GM19328 (cell line): ENCODE data around the gene PTGDR.

ENCODE experiments used
- ATAC-seq: cut with Tn5 transposase; IDR thresholded peaks from one replicate; pipeline ENCODE4 v1.9.1; 2021; ENCODE audit warnings: mild to moderate bottlenecking, moderate library complexity; ENCODE audit not compliant: unreplicated experiment

PTGDR gene

DNA sequence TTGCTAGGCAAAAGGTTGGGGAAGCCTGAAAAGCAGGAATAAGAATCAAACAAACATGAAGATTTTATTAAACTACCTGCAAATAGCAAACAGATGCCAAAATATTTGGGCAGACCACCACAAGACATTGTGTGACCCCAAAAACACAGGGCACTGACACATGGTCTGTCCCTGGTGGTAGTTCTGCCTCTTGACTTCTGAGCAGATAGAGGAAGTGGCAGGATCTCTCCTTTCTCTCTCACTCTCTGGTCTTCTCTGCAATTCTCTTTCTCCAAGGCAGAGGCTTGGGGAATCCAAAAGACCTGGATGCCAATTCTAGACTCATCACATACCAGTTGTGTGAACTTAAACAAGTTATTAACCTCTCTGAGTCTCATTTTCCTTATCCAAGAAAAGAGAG, 4.3 kb upstream of the PTGDR start:
- no peak for ATAC-seq

DNA sequence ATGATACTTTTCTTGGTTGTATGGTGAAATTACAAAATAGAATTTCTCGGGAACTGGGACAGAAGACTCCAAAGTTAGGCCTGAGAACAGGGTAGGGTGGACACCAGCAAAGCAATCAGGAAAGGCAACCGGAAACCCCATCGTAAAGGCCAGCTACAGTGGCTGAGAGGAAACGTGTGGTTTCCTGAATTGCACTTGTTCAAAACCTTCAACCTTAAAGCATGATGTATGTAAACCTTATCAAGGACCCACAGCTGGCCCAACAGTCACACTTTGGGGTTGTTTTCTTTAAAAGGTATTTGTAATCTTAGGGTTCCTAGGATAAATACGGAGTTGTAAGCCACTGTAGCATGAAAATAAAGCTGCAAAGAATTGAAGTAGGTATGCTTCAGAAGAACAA, 2.2 kb upstream of the PTGDR start:
- no peak for ATAC-seq

DNA sequence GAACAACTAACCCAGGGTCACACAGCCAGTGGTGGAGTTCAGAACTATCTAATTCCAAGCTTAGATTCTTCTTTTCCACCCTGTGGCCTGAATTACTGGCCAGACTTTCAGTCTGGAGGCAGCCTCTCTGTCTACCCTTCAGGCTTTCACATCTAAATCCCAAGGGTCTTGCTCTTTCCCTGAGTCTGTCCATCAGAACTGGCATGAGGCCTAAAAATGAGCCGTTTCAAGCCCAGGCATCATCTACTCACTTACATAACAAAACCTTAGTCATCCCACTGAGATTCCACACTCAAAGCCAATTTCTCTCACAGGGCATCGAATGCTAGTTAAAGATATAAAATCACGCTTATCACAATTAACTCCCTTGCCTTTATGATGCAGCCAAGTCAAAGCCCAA, 1.3 kb upstream of the PTGDR start:
- ATAC-seq: no peak

DNA sequence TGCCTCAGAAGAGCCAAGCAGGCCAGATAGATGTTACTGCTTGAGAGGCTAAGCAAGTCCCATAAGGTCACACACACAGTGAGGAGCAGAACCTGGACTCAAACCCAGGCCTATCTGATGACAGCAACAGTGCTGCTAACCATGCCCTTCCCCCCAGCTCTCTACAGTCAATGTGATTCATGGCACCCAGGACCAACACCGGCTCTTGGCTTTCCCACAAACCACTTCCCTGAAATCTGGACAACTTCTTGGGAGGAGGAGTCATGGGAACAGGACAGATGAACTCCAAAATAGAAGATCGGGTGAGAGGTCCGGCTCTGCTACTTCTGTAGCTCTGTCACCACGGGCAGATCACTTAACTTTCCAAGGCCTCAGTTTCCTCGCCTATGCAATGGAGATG, 716 bp upstream of the PTGDR start:
- no peak for ATAC-seq

DNA sequence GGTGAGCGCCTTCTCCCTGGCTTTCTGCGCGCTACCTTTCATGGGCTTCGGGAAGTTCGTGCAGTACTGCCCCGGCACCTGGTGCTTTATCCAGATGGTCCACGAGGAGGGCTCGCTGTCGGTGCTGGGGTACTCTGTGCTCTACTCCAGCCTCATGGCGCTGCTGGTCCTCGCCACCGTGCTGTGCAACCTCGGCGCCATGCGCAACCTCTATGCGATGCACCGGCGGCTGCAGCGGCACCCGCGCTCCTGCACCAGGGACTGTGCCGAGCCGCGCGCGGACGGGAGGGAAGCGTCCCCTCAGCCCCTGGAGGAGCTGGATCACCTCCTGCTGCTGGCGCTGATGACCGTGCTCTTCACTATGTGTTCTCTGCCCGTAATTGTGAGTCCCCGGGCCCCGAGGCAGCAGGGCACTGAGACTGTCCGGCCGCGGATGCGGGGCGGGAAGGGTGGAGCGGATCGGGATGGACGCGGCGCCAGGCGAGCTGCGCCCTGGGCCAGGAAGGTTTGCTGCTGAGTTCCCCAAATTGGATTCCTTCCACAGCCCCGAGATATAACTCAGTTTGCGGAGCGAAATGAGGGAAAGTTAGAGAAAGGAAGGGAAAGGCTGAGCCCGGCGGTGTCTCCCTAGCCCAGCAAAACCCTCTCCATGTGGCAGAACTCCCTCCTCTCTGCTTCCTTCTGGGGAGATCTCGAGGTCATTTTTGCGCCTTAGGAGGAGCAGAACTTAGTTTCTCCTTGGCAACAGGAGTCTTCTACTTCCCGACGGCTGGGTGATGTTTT, 972 bp downstream of the PTGDR start:
- ATAC-seq: no peak

DNA sequence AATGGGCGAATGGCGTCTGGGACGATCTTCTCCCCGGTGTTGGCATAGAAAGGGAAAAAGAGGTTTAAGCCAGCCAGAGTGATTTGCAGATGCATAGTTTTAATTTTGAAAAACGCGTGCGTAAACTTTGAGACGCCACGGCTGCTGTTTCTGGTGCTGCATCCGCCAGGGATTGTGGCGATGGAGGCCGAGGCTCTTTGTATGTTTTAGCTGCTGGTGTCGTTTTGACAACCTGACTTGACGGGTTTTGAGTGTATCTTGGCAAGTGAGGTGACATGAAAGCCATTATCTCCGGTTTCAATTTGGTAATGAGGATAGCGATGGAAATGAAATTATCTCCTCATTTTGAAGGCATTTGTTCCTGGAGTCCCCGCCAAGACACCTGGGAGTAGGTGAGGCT, 1.6 kb downstream of the PTGDR start:
- no peak for ATAC-seq

DNA sequence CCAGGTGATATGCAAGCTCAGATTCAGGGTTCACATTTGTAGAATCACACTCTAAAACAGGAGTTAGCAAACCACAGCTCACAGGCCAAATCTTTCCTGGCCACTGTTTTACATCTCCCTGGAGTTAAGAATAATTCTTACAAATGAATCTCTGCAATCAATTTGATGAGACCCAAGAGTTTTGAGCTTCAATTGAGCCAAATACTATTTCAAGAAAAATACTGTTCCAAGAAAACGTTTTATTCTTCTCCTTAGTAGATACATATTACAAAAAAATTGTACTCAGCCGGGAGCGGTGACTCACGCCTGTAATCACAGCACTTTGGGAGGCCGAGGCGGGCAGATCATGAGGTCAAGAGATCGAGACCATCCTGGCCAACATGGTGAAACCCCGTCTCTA, 2.5 kb downstream of the PTGDR start:
- ATAC-seq: no peak

DNA sequence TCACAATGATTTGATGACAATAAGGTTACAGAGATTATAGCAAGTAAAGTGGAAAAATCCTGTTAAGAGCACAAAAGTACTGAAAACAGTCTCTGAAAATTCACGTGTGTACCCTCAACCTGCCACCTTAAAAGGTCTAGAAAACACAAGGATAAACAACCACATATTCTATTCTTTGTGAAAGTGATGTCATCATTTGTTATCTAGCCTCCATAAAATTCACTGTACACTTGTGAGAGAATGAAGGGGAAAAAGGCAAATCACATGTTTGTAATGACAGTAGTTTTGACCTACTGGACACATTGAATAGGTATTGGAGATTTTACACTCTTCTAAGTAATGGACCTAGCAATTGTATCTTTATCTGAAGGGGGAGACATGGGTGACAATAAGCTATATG, 4.0 kb downstream of the PTGDR start:
- ATAC-seq: no peak

DNA sequence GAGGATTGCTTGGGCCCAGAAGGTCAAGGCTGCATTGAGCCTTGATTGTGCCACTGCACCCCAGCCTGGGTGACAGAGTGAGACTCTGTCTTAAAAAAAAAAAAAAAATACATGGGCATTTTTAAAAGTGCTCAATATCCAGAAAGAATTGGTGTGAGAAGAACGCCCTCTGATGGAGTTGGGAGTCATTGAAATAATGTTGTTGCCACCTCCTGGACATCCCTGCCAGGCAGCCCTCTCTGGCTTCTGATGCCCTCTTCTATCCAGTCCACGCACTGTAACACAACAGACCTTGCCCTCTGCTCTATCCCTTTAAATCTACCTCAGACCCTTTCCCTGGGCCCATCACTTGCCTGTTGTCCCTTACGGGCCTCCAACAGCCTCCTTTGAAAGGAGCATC, 4.9 kb downstream of the PTGDR start:
- ATAC-seq: no peak

DNA sequence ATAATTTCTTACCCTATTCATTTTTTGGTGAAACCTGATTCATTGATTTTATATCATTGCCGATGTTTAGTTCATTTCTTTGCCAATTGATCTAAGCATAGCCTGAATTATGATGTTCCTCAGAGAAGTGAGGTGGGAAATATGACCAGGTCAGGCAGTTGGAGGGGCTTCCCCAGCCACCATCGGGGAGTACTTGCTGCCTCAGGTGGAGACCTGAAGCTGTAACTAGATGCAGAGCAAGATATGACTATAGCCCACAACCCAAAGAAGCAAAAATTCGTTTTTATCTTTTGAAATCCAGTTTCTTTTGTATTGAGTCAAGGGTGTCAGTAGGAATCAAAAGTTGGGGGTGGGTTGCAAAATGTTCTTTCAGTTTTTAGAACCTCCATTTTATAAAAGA, 7.9 kb downstream of the PTGDR start:
- no peak for ATAC-seq

DNA sequence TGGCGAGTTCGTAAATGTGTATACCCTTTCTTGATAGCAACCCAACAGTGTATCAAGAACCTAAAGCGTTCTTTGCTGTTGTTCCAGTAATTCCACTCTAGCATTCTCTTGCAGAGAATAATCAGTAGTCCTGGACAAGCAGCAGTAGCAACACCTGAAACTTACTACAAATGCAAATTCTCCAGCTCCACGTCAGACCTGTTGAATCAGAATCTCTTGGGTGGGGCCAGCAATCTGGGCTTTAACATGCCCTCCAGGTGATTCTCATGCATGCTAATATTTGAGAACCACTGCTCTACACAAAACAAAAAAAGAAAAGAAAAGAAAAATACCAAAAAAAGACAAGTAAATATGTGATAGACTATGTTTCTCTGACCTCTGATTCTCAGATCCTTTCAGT, 10.1 kb downstream of the PTGDR start:
- ATAC-seq: no peak

DNA sequence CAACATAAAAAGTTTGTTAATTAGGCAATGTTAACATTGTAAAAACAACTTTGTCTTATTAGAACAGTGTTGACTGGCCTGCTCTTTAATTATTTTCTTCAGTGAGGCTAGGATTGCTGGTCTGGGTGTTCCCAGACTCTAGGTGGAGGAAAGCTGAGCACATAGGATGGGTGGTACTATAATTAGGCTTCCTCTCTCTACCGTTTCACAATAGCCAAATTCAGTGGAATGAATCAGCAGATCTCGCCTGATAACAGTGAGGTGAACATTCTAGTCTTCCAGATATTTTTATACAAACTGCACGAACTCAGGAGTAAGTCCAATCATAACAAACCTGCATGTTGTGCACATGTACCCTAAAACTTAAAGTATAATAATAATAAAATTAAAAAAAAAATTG, 11.9 kb downstream of the PTGDR start:
- ATAC-seq: no peak

DNA sequence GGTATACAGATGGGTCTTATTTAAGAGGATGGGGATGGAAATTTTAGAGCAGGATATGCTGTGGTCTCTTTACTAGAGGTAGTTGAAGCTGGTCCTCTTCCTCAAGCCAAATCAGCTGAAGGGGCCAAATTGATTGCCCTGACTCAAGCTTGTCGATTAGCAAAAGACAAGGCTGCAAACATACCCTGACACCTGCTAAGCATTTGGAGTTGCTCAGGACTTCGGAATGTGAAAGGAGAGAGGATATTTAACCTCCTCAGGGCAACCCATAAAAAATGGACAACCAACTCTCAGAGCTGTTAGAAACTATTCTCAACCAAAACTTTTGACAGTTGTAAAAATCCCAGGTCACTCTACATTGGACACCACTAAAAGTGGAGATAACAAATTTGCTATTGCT, 15.6 kb downstream of the PTGDR start:
- ATAC-seq: no peak

DNA sequence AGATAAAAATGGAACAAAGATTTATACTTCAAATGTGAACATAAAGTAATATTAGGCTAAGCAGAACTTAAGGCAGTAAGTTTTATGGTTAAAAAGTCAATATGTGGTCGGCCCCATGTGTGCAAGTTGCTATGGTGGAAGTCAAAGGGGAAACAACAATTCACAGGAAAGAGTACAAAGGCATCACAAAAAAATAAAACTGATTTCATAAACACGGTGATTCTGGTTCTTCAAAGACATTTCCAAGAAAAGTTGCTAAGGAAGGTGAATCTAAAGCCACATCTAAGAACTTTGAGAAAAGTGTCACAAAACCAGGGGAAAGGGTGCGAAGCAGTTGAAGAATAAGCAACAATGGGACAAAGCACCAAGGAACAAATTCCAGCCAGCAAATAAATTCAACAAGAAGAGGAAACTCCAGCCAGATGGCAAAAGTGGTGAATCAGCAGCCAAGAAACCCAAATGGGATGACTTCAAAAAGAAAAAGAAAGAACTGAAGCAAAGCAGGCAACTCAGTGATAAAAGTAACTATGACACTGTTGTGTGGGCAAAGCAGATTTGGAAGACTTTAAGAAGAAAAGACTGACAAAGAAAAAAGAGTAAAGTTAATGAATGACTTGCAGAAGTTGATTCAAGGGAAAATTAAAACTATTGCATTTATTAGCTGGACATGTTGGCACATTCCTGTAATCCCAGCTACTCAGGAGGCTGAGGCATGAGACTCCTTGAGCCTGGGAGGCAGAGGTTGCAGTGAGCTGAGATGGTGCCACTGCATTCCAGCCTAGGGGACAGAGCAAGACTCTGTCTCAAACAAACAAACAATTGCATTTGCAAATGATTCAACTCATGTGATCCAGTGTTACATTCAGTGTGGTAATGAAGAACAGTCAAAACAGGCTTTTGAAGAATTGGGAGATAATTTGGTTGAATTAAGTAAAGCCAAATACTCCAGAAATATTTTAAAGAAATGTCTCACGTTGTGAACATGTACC, 19.5 kb downstream of the PTGDR start:
- ATAC-seq: no peak

DNA sequence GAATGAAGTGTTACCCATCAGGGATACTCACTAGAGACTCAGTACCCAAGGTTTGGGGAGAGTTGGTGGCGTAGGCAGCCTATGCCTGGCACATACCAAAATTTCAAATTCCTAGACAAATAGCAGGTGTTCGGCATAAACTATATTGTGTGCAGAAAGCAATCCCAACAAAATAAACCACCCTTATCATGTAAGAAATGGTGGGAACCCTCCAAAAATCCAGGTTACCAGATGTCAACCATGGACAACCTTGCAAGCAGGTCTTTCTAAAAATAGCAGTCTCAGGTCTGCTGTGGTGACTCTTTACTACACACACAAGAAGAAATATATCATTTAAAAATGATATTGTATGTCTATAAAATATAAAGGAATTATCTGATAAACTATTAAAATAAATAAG, 28.9 kb downstream of the PTGDR start:
- ATAC-seq: no peak

DNA sequence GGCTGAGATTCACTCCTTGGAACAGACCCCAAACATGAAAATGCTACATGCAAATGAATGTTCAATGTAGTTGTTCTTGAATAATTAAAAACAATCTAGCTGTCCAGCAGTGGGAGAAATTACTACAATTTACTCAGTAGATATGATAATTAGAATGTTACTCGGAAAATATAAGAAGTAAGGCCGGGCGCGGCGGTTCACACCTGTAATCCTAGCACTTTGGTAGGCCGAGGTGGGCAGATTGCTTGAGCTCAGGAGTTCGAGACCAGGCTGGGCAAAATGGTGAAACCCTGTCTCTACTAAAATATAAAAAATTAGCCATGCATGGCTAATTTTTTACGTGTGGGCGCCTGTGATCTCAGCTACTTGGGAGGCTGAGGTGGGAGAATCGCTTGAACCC, 31.3 kb downstream of the PTGDR start:
- no peak for ATAC-seq

DNA sequence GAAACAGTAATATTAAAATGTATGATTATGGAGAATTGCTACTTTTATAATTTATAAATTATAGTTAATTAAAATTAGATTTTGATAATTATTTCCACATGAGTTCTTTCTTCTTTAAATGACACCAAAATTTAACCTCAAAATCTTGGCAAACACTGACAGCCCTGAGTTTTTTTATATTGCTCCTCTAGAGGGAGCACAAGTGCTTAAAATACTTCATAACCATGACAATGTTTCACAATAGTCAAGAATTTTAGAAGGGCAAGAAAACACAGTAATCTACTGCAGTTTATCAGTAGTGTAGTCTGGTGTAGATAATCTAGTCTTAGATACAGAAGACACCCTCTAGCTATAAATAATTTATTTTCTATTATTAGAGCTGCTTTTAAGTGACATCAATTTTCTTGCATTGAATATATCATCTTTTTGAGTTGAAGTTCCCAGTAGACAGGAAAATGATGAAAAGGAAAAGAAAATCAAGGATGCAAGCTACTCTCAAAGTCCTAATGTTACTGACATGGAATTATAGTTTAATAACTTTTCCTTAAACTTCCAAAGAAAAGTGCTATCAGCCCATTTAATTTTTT, 32.3 kb downstream of the PTGDR start:
- no peak for ATAC-seq

DNA sequence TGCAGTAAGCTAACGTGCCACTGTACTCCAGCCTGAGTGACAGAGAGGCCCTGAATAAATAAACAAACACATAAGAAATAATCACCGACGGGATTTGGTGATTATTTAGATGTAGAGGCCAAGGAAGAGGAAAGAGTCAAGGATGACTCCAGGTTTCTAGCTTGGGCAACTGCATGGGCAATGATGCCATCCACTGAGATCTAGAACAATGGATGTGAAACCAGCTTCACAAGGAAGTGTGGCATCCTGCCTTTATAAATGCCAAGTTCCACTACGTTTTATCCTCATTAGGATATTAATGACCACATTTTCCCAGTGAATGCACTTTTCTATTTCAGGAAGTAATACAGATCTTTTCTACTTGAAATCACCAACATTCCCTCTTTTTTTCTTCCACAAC, 35.7 kb downstream of the PTGDR start:
- ATAC-seq: no peak

DNA sequence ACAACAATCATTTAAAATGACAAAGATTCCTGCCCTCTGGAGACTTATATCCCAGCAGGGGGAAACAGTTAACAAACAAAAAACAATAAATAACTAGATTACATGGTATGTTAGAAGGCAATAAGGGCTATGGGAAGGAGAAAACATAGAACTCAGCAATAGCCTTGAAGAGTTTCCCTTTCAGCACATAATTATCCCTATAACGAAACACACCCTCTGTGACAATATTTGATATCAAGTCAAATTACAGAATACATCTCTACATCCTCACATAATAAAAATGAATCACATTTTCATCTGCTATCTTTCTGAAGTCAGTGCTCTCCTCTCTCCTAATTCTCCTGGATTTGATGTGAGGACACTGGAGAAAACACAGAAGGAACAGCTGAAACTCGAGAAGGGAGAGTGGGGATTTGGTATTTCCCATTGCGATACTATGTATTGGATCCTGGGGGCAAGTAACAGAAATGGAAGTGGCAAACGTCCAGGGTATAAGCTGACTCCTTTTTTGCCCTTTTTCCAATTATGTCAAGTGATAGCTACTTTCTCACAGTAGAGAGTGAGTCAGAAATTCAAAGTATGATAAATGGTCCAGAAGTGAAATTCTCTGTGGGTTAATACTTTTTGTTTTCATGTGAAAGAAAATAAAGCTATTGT, 36.9 kb downstream of the PTGDR start:
- ATAC-seq: no peak

DNA sequence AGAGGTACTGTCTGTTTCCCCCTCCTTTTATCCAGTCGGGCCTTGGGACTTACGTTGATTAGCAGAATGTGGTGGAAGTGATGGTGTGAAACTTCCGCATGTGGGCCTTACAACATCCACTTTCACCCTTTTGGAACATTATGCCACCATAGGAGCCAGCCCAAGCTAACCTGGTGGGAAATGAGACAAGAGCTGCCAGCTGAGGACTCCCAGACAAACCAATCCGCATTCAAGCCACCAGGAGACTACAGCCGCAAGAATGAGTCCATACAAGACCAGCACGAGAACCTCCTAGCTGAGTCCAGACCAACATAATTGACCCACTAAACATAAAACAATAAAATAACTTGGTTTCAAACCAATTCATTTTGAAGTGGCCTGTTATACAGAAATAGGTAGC, 37.5 kb downstream of the PTGDR start:
- no peak for ATAC-seq

DNA sequence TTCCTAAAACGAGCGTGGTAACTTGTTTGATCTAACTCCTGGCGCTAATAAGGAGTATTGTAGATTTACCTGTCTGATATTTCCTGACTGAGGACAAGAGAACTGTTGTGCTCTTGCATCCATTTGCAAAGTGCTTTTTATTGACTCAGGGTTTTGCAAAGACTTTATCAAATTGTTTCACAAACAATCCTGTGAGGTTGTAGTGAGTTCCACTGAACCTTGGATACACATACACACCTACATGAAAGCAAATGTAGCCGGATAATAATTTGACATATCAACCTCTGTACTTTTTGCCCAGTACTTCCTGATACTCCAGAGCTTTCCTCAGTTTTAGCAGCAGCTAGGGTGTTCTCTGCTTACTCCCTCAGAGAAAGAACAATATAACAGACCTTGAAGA, 39.9 kb downstream of the PTGDR start:
- no peak for ATAC-seq
